ENCODE data around the gene TNFSF12. TPM values are rescaled to one million over a fixed set of nuclear protein-coding genes. Genes with fewer than 3 reads are reported as not detected.

Gene TNFSF12
- total and polyA plus RNA-seq, 4 donors: 15.1 to 72.2 (median 40.9) TPM

DNA sequence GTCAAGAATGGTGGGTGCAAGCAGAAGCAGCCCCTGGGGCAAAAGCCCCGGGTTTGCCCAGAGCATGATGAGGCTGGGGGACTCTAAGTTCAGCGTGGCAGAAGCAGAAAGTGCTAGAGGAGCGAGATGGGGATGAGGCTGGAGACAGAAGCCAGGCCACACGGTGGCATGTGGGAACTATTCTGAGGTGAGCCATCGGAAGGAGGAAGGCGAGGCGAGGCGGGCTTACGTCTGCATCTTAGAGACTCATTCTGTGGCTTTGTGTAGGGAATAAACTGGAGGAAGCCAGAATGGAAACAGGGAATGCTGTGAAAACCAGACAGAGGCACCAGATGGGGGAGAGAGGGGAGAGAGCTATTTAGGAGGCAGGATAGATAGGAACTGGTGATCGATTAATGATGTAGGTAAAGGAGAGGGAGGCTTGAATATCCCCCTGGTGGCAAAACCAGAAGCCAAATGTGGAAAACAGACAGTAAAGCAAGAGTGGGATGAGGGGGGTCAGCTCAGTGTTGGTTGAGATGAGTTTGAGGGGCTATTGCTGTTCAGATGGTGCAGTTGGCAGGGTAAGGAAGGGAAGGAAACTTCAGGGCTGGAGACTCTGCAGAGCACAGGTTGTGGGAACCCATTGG lies 6.6 kb downstream of the TNFSF12 start:
- WGBS, 2 donors: 73 to 79% methylated on average over 10 of the region's 10 CpGs
- ATAC-seq (ENCODE audit: insufficient read depth, low FRiP score) (no peak), DNase-seq (no peak)
- Histone ChIP-seq H3K36me3 (ENCODE audit: control insufficient read depth in 4 of 4, insufficient read depth in 4 of 4, low read length in 4 of 4) (peaks cover 0 to 6% (median 2%) of the 10 kb centered on the region in 4 donors), H3K27me3 (ENCODE audit: control insufficient read depth in 3 of 3, insufficient read depth in 3 of 3, low read length in 2 of 3) (no peaks in the 10 kb centered on the region), H3K4me1 (ENCODE audit: control insufficient read depth in 5 of 5, insufficient read depth in 5 of 5, low read length in 5 of 5) (peaks cover 0 to 35% (median 16%) of the 10 kb centered on the region in 5 donors), H3K9me3 (ENCODE audit: control insufficient read depth in 4 of 4, insufficient read depth in 3 of 4, low read length in 3 of 4) (no peaks in the 10 kb centered on the region), H3K9ac (ENCODE audit: insufficient read depth in 1 of 2, low read length in 2 of 2) (no peak overlapping the region), H3K27ac (ENCODE audit: low read depth in 1 of 2, low read length in 1 of 2) (no peak overlapping the region), H3K4me3 (no peak overlapping the region)
- TF ChIP-seq, protein P1, sequence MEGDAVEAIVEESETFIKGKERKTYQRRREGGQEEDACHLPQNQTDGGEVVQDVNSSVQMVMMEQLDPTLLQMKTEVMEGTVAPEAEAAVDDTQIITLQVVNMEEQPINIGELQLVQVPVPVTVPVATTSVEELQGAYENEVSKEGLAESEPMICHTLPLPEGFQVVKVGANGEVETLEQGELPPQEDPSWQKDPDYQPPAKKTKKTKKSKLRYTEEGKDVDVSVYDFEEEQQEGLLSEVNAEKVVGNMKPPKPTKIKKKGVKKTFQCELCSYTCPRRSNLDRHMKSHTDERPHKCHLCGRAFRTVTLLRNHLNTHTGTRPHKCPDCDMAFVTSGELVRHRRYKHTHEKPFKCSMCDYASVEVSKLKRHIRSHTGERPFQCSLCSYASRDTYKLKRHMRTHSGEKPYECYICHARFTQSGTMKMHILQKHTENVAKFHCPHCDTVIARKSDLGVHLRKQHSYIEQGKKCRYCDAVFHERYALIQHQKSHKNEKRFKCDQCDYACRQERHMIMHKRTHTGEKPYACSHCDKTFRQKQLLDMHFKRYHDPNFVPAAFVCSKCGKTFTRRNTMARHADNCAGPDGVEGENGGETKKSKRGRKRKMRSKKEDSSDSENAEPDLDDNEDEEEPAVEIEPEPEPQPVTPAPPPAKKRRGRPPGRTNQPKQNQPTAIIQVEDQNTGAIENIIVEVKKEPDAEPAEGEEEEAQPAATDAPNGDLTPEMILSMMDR (IDR thresholded peaks at IDR 0.05; ENCODE audit: control extremely low read depth, extremely low read depth): no peak

DNA sequence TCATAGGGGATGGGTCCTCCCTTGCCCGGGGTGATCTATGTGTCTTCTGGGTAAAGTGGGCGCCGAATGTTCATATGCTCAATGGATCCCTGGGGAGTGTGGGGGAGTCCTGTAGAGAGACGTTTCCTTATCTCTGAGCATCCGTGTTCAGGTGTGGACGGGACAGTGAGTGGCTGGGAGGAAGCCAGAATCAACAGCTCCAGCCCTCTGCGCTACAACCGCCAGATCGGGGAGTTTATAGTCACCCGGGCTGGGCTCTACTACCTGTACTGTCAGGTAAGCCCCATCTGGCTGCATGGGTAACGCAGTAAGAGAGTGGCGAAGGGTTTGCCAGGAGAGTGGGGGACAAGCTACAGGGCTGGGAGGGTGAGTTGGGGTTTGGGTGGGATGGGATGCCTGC lies 7.8 kb downstream of the TNFSF12 start:
- TF ChIP-seq, protein P1 (IDR thresholded peaks at IDR 0.05; ENCODE audit: control extremely low read depth, extremely low read depth): no peak
- no peak overlapping the region for H3K9ac ChIP-seq (ENCODE audit: insufficient read depth in 1 of 2, low read length in 2 of 2)
- DNase-seq (no peak), ATAC-seq (ENCODE audit: insufficient read depth, low FRiP score) (no peak)
- H3K36me3 ChIP-seq (ENCODE audit: control insufficient read depth in 4 of 4, insufficient read depth in 4 of 4, low read length in 4 of 4): peaks cover 0 to 6% (median 2%) of the 10 kb centered on the region in 4 donors
- H3K27me3 ChIP-seq (ENCODE audit: control insufficient read depth in 3 of 3, insufficient read depth in 3 of 3, low read length in 2 of 3): no peaks in the 10 kb centered on the region
- no peak overlapping the region for H3K4me3 ChIP-seq
- H3K27ac ChIP-seq (ENCODE audit: low read depth in 1 of 2, low read length in 1 of 2): peak overlapping the region in 1 of 2 donors; percentile 37
- 79 to 91% methylated on average over 12 of the region's 12 CpGs for whole genome bisulfite sequencing, 2 donors
- peaks cover 0 to 40% (median 21%) of the 10 kb centered on the region in 5 donors for H3K4me1 ChIP-seq (ENCODE audit: control insufficient read depth in 5 of 5, insufficient read depth in 5 of 5, low read length in 5 of 5)
- no peaks in the 10 kb centered on the region for H3K9me3 ChIP-seq (ENCODE audit: control insufficient read depth in 4 of 4, insufficient read depth in 3 of 4, low read length in 3 of 4)

DNA sequence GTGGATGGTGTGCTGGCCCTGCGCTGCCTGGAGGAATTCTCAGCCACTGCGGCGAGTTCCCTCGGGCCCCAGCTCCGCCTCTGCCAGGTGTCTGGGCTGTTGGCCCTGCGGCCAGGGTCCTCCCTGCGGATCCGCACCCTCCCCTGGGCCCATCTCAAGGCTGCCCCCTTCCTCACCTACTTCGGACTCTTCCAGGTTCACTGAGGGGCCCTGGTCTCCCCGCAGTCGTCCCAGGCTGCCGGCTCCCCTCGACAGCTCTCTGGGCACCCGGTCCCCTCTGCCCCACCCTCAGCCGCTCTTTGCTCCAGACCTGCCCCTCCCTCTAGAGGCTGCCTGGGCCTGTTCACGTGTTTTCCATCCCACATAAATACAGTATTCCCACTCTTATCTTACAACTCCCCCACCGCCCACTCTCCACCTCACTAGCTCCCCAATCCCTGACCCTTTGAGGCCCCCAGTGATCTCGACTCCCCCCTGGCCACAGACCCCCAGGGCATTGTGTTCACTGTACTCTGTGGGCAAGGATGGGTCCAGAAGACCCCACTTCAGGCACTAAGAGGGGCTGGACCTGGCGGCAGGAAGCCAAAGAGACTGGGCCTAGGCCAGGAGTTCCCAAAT lies 8.4 kb downstream of the TNFSF12 start:
- no peak for ATAC-seq (ENCODE audit: insufficient read depth, low FRiP score)
- Histone ChIP-seq H3K4me3 (no peak overlapping the region), H3K9ac (ENCODE audit: insufficient read depth in 1 of 2, low read length in 2 of 2) (peak overlapping the region in 1 of 2 donors; percentile 66), H3K9me3 (ENCODE audit: control insufficient read depth in 4 of 4, insufficient read depth in 3 of 4, low read length in 3 of 4) (no peaks in the 10 kb centered on the region), H3K4me1 (ENCODE audit: control insufficient read depth in 5 of 5, insufficient read depth in 5 of 5, low read length in 5 of 5) (peaks cover 0 to 41% (median 21%) of the 10 kb centered on the region in 5 donors), H3K27me3 (ENCODE audit: control insufficient read depth in 3 of 3, insufficient read depth in 3 of 3, low read length in 2 of 3) (no peaks in the 10 kb centered on the region), H3K27ac (ENCODE audit: low read depth in 1 of 2, low read length in 1 of 2) (peak overlapping the region in 1 of 2 donors; percentile 37), H3K36me3 (ENCODE audit: control insufficient read depth in 4 of 4, insufficient read depth in 4 of 4, low read length in 4 of 4) (peaks cover 0 to 6% (median 2%) of the 10 kb centered on the region in 4 donors)
- TF ChIP-seq, protein P1 (IDR thresholded peaks at IDR 0.05; ENCODE audit: control extremely low read depth, extremely low read depth): no peak
- WGBS, 2 donors: 65 to 67% methylated on average over 18 to 19 of the region's 19 CpGs
- peak; percentile 31 to 47 (median 40) for DNase-seq

All from lung (tissue), 12 donors.